Activated gamma-delta T cell treated with anti-CD3 and anti-CD28 coated beads, Interleukin-2, amount 50 U/mL, for 16 hours (primary cell): ENCODE data around the gene KIF23.

ENCODE experiments used
- DNase-seq: peaks from one replicate; pipeline ENCODE4 v3.0.0-alpha.2; 2020; ENCODE audit warnings: low read depth

The KIF23 gene

DNA sequence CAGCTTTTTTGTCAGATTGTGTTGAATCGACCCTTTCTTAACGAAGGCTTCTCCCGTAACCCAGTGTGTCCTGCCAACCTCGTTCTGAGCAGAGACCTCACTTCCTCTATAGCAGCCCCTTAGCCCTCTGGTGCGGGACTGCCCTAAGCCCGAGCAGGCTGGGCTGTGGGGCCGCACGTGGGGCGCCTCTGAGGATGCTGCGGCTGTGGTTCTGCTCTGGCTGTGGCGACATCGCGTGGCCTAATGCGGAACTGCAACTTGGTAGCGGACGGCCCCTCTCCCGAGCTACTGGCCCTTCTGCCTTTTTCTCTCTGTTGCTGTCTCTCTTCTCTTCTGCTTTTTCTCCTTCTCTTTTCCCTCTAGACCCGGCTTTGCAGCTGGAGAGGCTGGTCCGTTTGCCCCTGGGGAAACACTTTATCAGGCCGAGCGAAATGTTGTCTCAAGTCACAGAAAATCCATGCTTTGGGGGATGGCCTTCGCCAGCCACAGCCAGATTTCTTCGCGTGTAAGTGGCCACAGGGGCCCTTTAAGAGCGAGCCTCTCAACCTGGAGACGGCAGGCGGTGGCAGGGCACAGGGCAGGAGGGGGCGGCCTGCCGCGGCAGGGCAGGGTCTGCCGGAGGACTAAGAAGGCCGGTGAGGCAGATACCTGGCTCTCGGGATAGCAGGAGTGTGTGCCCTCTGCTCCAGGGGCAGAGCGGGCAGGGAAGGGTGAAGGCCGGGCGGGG, 19.4 kb upstream of the KIF23 start:
- DNase-seq: peak; percentile 81

DNA sequence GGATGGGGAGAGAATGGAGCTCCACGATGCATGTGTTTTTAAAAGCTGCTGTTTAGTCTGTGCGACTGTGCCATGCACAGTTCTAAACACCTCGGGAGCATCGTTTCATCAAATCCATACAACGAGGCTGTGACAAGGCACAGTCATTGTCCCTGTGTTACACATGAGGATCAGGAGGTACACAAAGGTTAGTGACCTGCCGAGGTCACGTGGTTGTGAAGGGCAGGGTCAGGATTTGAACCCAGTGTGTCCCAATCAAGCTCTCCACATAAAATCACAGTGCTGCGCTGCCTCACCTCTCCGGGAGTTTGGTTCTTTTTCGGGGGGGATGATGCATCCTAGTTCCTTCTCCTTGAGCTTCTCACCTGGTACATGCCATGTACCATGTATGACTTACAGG, 18.7 kb upstream of the KIF23 start:
- no peak for DNase-seq

DNA sequence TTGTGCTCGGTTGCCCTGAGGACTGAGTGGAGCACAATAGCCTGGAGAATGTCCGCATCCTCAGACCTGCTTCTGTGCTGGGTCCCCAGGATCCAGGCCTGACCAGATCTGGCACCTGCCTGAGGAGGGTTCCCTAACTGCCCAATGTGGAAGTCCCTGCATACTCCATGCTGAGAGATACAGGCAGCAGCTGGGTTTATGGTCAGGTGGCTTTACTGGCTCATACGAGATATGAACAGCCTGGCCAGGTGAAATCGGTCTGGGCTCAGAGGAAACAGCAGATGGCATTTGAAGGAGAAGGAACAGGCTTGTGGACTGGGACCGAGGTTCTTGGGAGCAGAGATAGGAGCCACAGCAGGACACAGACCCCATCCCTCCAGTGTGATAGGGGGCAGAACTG, 18.2 kb upstream of the KIF23 start:
- DNase-seq: no peak

DNA sequence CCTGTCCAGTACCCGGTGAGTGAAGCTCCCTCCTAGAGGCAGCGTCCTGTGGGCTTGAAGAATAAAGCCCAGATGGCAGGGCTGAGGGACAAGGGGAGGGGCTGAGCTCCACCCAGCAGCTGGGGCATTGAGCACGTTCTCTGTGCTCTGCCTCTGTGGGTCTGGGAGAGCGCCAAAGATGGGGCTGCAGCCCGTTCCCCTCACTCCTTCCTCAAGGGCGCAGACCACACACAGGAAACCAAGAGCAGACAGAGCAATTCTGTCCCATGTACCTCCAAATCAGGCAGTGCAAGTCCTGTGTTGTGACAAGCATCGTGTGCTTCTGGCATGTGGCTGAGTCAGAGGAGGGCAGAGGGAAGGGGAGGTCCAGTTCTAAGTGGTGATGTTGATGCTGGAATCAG, 15.7 kb upstream of the KIF23 start:
- no peak for DNase-seq

DNA sequence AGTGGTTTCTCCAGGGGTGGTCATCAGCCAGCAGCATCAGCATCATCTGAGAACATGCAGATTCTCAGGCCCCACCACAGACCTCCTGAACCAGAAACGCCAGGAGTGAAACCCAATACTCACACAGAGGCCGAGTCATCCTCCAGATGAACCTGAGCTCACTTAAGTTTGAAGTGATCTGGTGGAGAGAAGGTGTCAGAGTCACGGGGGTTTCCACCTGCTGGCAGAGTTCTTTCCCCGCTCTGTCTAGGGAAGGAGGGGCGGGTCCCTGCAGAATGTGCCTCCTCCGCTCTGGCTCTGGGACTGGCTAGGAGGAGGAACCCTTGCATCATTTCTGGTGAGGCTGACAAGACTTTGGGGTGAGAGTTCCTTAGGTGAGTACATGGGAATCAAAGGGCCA, 13.3 kb upstream of the KIF23 start:
- DNase-seq: no peak

DNA sequence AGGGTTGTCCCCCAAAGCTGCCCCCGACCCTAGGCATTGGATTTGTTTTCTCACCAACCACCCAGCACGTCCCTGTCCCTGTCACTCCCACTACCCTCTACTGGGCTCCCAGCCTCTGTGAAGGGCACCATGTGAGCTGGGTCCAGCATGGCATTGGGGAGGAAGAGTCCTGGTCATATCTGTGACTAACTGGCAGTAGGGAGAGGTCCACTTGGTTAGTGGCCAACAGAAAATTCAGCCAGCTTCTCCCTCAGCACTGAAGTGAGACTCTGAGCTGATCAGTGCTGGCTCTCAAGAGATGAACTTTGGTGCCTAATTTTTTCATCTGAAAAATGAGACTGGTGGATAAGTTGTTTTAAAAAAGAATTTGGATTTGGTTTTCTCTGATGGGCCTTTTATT, 11.3 kb upstream of the KIF23 start:
- DNase-seq: no peak

DNA sequence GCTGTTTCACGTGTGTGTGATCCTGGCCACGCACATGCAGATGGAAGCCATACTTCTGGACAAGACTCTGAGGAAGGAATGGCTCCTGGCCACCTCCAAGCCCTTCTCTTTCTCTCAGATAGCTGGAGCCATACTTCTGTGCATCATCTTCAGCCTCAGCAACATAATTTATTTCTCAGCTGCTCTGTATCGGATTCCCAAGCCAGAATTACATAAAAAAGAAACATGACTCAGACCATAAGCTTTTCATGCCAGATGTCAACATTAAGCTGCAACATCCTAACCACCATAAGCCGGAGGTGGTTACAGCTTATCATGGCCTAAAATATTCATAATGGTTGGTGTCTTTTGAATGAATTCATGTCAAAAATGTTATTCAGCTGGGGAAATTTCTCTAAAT, 10.6 kb upstream of the KIF23 start:
- DNase-seq: no peak

DNA sequence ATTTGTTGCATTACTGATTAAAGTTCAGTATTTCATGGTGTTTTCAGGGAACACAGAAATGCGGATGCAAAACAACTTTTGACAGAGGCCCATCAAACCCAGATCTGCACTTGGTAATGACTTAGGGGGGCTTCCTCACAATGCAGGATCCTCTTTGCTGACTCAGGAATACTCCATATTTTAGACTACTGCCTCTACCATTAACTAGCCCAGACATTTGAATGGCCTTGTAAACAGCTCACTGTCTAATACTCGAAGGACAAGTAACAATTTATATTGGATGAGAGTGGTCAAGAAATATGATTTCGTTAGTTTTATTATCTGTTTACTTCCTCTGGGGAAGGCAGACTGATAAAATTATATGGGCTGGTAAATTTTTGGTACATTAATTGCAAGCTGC, 9.0 kb upstream of the KIF23 start:
- no peak for DNase-seq

DNA sequence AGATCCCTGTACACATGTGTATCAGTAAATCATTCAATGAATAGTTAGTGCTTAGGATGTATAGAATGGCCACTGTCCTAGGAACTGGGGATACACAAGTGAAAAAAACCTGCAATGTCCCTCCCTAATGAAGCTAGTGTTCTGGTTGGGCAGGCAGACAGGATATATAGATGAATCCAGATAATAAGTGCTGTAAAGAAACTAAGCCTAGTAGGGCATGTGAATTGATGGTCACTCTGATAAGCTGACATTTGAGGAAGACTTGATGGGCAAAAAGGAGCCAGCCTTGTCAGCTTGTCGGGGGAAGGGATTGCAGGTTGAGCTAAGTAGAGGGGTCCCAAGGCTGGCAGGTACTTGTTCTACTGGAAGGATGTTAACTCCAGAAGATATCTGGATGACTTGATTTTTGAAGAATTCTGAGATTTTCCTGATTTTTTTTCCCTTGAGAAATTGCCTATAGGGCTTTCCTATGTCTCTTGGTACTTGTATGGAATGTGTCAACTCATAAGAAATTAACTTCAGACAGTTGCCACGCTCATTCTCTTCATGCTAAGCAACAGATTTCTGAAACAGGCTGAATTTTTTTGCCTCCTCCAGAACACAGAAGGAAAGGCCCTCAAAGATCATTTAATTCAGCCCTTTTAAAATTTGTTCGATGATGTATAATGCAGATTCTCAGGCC, 6.3 kb upstream of the KIF23 start:
- DNase-seq: no peak

DNA sequence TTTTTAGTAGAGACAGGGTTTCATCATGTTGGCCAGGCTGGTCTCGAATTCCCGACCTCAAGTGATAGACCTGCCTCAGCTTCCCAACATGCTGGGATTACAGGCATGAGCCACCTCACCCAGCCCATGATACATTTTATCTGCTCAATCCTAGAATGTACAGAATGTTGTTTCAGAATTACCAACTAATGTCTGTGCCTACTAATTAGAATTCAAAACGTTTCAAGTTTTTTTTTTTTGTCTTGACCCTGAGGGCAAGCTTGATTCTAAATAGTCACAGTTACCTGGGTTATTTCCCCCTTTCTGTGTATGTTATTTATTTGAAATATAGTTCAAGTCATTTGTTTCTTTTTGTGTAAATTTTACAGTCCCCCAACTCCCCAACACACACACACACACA, 5.3 kb upstream of the KIF23 start:
- DNase-seq: no peak

DNA sequence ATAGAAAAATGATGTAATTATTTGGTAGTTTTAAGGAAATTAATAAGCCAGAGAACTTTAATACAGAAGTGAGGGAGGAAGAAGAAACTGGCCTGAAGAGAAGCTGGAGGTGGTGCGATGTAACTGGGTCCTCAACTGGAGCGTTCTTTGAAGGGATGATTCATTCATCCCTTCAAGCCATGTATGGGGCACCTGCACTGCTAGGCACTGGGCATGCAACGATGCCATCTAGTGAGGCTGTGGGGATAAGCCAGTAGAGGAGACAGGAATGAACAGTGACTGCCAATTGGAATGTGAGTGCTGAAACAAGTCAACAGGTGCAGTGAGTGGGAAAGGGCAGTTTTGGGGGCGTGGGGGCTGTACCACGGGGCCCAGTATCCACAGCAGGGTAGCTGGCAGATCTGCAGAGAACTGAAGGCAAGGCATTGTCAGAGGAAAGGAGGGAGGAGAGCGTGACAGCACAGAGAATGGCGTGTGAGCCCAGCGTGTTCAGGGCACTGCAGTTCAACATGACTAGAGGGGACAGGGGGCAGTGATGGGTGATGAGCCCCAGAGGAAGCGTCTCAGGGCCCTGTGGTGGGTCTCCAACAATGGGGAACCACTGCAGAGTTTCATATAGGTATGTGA, 3.8 kb upstream of the KIF23 start:
- no peak for DNase-seq

DNA sequence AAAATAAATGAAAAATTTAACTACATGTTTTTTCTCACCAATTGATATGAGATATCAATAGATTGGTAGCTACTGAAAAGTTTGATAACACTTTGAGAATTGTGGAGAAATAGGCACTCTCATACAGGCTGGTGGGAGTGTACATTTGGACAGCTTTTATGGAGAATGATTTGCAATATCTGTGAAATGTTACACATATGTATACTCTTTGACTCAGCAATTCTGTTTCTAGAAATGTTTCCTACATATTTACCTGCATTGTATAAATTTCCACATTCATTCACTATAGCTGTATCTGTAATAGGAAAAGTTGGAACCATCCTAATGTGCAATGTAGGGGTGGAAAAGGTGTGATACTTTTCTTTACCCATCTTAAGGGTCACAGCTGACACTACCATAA, 1.9 kb upstream of the KIF23 start:
- DNase-seq: no peak

DNA sequence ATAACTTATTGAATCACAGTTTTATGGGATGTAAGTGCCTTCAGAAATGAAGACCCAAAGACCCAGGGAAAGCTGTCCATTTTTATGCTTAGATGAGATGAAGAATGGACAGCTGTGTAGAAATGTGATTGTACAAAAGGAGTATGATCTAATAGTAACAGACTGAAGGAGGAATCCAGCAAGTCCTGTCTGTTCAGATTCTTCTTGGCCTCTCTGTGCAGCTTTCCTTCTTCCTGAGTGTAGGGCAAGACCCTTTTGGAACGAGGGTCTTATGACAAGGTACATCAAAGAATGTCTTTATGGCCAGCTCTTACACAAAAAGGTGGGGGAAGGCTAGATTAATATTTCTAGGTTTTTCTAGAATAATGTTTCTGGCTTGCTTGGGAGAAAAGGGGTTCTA, 1.4 kb upstream of the KIF23 start:
- DNase-seq: no peak

DNA sequence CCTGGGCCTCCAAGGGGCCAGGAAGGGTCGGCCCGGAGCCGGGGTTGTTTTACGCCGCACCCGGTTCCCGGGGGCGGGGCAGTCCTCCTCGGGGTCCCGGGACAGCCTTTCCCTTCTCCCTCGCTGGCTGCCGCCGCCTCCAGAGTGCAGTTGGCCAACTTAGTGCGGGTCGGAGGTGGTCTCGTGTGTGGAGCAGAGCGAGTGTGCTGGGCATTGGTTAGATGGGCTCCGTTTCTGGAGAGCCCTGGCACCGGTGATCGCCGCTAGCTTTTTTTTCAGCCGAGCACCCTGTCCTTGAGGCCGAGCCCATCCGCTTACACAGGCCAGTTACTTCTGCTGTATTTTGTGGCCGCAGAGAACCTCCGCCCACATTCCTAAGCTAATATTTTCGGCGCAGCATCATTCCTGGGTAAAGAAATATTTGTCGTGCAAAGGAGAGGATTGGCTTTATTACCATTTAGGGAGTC, 585 bp downstream of the KIF23 start:
- DNase-seq: no peak

DNA sequence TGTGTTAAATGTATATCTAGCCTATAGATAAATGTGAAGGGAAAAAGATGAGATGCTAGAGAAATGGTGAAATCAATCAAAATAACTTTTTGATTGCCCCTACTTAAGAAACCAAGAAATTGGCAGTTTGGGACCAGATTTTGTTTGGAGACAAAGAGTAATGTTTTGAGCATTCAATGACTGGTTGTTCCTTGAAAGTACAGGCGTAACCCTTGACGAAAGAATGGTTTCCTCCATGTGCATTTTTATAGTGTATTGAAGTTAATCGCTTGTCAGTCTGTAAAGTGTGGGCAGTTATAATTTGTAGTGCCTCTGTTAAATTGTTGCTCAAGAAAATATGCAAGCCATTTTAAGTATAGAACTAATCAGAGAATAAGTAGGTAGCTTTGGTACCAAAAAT, 1.2 kb downstream of the KIF23 start:
- DNase-seq: no peak

DNA sequence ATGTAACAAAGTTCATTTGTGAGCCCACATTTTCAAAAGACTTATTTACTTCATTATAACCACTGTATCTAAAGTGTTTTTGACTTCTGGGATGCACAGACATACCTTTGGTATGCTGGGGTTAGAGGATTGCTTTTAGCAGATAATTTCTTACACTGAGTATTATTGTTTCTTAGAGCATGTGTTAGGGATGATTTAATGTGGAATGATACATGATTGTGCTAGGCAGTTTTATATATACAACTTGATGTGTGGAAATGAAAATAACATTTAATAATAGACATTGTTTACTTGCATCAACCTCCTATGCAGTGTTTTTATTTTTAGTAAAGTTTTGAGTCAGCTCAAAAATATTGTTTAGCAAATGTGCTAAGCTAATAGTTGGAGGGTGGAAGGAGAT, 3.4 kb downstream of the KIF23 start:
- no peak for DNase-seq

DNA sequence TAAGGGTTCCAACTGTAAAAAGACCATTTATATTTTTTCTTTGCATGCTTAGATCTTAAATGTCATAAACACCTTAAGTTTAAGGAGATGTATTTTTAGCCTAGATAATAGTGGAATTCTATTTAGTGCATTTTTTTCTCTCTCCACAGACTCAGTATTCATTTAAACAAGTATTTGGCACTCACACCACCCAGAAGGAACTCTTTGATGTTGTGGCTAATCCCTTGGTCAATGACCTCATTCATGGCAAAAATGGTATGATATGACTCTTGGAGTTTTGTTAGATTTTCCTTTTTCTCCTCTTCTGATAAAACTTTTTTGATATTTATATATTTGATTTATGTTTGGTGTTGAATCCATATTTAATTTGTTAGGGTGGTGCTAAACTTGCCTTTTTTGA, 7.3 kb downstream of the KIF23 start:
- no peak for DNase-seq

DNA sequence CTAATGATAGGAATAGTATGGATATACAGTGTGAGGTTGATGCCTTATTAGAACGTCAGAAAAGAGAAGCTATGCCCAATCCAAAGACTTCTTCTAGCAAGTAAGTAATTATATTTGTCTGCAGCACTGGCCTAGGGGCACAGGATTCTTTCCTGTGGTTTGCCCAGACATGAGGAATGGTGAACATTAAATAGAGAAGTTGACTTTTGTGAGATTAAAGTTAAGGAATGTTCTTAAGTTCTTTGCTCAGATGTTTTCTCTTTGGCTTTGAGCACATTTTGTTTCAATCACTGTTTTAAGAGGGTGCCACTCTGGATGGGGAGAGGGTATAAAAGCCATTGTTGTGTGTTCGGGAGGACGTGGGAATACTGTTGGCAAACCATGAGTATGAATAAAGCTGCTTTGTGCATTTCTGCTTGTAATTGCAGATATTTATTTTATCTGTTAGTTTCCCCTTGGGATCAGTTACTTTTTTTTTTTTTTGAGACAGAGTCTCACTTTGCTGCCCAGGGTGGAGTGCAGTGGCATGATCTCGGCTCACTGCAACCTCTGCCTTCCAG, 8.3 kb downstream of the KIF23 start:
- no peak for DNase-seq

DNA sequence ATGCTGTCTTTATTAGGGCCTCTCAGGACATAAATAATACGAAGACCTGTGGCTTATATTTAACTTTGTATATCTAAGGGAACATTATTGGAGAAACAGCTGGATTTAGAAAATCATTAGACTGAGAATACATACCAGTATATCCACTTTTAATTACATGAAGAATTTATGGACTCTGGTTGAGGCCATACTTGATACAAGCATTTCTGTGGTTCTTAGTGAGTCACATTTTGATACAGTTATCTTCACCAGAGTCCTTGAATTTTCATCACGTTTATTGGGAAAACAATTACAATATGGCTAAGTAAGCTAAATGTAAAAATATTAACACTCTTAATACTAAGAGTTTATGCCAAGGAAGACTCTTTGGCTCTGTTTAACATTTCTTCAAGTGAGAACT, 9.9 kb downstream of the KIF23 start:
- no peak for DNase-seq

DNA sequence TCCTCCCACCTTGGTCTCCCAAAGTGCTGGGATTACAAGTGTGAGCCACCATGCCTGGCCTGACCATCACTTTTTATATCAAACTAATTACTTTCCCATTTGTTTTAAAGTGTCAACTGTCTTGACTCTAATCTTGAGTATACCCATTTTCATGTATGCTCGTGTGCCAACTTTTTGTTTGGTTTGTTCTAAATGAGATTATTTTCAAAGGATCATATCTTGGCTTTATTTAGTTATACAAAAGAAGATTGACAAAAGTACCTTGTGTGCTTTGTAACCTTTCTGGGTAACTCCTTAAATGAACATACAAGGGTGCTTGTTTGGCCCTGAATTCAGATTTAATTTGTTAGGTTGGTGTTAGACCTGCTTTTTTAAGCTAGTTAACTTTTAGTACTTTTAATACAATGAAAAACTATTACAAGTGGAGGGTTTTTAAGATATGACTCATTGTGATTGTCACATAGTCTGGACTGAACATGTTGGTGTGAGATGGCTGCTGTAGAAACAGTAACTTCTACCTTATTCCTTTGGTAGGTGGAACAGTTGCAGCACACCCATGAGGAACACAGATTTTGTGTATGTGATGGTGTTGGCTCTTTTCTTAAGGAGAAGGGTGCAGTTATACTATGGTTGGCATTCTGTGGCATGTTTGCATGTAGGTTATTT, 10.7 kb downstream of the KIF23 start:
- DNase-seq: no peak

DNA sequence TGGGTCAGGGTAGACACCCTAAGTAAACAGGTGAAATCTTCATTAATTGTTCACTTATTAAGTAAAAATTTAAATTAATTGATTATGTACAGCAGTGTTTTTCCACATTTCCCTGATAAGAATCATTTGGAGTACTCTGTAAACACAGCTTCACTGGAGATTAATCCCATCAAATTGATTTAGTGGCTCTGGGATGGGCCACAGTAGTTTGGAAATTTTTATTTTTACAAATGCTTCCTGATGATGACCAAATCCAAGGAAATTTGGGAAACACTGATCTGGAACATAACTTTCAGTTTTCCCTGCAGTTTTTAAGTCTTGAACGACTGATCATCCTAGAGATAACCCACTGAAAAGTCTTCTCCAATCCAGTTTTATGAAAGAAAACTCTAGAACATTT, 19.7 kb downstream of the KIF23 start:
- no peak for DNase-seq

DNA sequence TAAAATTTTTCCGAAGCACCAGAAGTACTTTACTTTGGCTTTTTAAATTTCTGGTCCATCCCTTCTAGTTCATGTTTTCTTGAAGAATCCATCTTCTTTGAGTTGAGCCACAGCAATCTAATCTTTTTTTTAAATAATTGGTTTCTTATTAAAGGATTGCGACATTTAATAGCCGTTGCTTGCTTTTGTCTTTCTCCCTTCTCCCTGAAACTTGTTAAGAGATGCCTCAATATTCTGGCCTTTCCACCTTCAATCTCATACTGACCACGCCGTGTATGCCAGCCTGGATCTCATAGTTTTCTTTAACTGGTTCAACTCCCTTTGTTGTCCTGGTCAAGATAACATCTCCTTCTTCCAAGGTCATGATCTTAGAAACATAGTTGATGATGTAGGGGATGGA, 20.1 kb downstream of the KIF23 start:
- DNase-seq: no peak

DNA sequence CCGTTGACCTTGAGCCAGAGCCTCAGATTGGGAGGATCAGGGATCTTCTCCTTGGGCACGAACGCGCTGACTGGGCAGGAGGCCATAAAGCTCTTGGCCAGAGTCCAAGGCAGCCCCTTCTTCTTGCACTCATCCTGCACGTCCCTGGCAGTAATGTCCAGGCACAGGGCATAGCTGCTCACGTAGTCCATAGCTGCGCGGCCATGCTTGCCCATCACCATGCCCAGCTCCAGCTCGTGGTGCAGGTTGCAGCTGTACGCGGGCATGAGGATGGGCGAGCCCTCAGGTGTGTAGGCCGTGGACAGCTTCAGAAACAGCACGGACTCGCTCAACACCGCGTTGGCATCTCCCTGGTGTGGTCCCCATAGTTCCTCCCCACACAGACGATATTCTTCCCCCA, 20.5 kb downstream of the KIF23 start:
- no peak for DNase-seq
